GM19351 (cell line): Measurements from ENCODE around the gene C1orf232.

ENCODE experiments used
- ATAC-seq: cut with Tn5 transposase; IDR thresholded peaks from one replicate; pipeline ENCODE4 v1.9.1; 2021; ENCODE audit warnings: mild to moderate bottlenecking, moderate library complexity; ENCODE audit not compliant: unreplicated experiment

C1orf232 gene

DNA sequence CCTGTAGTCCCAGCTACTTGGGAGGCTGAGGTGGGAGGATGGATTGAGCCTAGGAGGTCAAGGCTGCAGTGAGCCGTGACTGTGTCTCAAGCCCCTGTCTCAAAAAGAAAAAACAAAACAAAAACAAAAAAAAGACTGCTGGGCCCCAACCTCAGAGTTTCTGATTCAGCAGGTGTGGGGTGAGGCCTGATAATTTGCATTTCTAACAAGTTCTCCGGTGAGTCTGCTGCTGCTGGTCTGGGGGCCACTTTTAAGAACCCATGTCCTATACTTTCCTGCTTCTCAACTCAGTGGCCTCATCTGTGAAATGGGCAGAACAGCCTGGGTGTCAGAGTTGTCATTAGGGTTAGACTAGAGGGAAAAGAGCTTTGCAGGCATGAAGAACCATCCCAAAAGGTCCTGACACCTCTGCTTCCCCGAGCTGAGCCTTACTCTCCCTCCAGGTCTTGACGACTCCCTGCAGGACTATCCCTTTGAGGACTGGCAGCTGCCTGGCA, 11.3 kb upstream of the C1orf232 start:
- no peak for ATAC-seq

DNA sequence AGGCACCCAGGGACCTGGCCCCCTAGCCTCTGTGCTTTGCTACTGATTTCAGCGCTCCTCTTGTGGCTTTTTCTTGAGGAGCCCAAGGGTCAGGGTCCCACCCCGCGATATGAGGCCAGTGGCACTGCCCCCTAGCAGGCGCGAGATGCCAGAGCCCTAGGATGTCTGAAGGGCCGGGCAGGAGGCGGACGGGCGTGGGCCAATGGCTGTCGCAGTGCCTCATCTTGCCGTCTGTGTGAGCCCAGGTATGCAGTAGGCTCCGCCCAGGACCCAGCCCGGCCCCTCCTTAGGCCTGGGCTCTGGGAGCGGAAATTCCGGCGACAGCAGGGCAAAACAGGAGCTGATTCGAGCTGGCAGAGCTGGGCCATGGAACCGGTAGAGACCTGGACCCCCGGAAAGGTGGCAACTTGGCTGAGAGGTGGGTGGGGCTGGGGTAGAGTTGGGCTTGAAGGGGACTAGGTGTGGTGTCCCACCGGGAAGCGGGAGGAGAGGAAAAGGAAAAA, 8.5 kb upstream of the C1orf232 start, which contains the start of gene CNKSR1:
Gene CNKSR1, plus strand, starts transcription at position 310 of the 503 bp plus-strand sequence. Its CDS starts 57 bp downstream, at position 367.
- no peak for ATAC-seq

GRCh38 chr1:26175346-26175745, 6.6 kb upstream of the C1orf232 start:
- ATAC-seq = no peak

DNA sequence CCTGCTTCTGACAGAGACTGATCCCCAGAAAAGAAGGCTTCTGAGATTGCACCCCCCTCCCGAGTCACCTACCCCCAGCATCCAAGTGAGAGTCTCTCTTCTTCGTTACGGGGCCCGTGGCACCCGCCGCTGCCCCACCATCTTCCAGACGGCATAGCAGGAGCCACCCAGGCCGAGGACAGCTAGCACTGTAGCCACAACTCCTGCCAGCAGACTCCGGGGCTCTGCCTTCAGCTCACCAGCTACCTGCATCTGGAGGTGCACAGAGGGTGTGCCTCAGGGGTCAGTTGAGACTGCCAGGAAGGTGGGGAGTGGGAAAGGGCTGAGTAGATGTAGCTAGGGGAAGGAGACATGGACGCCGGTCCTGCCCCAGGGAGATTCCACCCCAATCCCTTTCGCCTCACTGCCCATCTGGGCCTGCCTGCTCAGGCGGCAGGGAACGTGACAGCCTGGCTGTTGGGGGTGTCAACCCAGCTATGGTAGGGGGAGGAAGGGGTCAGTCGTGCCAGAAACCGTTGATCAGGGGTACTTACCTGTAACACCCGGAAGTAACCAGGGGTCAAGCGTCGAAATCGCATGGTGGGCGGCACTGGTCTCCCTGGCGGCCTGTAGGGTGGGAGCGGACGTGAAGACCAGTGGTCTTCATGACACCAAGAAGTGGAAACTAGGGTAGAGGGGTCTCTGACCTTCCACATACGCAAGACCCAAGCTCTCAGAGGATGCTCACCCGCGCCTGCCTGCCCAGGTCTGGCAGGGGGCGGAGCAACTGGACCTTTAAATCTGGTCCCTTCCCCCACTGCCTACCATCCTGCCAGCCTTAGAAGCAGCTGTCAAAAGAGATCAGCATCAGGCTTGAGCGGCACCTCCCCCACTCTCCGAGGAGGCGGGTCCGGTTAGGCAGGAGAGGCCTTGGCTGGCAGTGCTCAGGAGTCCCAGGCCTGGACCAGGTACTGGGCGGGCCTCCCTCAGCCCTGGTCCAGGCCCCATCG, 2.6 kb upstream of the C1orf232 start, which contains the start of gene ZNF593OS:
Gene ZNF593OS, minus strand, starts transcription at position 749 of the 989 bp plus-strand sequence. Its CDS starts 171 bp downstream, at position 578.
- no peak for ATAC-seq

GRCh38 chr1:26170472-26170821, 1.7 kb upstream of the C1orf232 start:
- no peak for ATAC-seq

DNA sequence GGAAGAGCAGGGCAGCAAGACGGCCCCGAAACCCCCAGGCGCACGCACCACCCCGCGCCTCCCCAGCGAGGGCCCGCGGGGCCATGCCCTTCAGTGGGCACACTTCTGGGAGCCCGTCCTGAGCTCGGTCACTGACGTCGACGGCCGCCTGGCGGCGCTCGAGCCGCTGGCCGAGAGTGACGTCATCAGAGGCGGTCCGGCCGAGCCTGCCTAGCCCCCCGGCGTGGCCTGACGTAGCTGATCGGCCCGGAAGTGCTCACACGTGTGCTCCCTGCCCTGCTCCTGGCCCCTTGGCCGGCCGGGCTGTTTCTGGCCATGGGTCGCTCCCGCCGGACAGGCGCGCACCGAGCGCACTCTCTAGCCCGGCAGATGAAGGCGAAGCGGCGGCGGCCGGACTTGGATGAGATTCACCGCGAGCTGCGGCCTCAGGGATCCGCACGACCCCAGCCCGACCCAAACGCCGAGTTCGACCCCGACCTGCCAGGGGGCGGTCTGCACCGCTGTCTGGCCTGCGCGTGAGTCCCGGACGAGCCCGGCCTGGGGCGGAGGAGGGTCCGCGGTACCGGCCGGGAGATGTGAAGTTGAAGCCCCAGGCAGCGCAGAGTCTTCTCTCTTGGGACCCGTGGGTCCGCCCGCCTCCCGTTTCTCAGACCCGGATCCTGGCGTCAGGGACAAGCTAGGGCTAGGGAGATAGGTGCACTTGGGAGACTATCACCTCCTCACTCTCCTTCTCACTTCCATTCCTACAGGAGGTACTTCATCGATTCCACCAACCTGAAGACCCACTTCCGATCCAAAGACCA, 1.1 kb upstream of the C1orf232 start, which contains the start of gene ZNF593:
Gene ZNF593, plus strand, starts transcription at position 240 of the 803 bp plus-strand sequence. Its CDS starts 76 bp downstream, at position 316.
- peak; percentile 97 for ATAC-seq

DNA sequence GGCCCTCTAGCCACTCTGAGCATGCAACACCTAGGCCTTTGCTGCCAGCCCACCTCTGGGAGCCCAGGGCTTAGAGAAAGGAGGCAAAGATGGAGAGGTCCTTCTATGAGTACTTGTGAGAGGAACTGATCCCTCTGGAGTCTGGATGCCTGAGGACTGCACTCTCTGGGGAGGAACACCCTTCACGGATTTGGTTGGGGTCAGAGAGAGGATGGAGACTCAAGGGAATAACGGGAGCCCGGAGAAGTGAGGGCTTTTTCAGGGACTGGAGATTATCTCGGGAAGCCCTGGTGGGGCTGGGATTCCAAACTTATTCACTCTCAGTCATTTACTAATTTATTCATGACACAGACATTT, 413 bp upstream of the C1orf232 start:
- no peak for ATAC-seq

DNA sequence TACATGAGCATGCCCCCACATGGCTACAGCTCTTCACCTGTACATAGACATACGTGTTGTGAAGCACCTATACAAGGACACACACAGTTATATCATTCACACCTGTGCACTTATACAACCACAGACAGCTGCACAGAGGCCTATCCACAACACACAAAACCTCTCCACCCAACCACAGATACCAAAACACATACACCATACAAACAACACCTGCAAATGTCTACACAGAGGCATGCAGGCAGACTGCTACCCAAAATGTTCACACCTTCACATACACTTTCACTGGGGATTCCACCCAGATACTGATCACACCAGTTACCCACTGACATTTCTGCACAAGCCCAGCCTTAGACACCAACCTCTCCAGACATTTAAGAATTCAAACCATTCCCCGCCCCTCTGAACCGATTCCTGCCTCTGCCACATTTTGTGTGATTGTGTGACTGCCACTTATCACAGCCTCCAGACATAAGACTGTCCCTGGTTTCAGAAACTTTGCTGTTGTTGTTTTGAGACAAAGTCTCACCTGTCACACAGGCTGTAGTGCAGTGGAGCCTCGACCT, 2.0 kb downstream of the C1orf232 start:
- ATAC-seq = no peak

- ATAC-seq = no peak
Measured at GRCh38 chr1:26164861-26165842, 3.6 kb downstream of the C1orf232 start.

GRCh38 chr1:26164036-26164860, 4.5 kb downstream of the C1orf232 start:
- ATAC-seq = no peak

DNA sequence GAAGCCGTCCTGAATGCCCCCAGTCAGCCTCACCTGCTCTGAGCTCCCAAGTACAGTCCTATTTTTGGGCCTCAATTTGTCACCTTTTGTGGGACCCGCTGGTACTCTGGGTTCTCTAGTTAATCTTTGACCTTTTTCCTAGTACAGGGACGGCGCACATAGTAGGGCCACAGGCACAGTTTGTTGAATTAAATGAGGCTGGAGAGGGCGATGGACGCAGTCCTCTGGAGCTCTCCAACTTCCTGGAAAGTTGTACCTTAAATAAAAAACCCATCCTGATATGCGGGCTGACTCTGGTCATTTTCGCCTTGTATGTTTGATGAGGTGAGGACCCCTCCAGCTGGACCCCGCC, 5.1 kb downstream of the C1orf232 start:
- no peak for ATAC-seq

DNA sequence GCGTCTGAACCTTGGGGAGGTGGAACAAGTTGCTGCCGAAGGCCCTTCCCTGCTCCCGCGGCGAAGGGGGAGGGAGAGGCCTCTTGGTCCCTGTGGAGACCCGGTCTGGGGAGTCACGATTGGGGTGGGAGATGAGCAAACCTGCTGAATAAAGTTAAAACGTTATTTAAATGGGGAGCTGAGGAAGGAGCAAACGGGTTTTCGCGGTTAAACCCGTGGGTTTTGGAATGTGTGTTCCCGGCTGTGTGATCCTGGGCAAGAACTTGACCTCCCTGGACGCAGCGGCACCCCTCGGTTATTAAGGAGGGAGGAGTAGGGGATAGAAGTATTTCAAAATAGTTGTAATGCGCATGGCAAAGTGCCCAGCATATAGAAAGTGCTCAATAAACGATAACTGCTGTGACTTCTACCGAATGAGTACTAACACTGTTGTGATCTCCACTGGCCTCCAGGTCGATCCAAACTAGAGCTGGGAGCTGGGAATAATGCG, 6.5 kb downstream of the C1orf232 start:
- no peak for ATAC-seq

DNA sequence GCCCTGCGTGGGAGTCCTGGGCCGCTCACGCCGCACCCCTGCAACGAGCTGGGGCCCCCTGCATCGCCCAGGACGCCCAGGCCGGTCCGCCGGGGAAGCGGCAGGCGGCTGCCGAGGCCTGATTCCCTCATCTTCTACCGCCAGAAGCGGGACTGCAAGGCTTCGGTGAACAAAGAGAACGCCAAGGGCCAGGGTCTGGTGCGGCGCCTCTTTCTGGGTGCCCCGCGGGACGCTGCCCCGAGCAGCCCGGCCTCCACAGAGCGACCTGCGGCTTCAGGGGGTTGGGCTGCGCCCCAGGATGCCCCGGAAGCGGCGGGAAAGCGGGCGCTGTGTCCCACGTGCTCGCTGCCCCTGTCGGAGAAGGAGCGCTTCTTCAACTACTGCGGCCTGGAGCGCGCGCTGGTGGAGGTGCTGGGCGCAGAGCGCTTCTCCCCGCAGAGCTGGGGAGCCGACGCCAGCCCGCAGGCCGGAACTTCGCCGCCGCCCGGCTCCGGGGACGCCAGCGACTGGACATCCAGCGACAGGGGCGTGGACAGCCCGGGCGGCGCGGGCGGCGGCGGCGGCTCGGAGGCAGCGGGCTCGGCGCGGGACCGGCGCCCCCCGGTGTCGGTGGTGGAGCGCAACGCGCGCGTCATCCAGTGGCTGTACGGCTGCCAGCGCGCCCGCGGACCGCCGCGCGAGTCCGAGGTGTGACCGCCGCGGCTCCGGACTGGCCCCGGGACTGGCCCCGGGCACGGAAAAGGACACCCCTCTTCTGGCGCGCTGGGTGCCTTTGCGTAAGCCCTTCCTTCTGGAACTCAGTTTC, 7.1 kb downstream of the C1orf232 start:
- no peak for ATAC-seq

GRCh38 chr1:26160527-26161414, 8.0 kb downstream of the C1orf232 start:
- ATAC-seq = no peak

DNA sequence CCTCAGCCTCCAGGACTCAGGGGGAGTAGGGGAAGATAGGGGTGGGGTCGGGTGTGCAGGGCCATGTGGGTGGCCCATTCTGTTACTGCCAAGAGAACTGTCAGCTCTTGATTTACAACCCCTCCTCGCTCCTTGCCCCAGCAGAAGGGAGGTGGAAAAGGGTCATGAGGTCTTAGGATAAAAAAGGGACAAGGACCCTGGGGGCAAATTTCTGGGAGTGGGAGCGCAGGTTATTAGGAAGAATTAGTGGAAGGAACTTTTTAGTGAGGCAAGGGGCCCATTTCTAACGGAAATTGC, 9.1 kb downstream of the C1orf232 start:
- ATAC-seq = no peak

DNA sequence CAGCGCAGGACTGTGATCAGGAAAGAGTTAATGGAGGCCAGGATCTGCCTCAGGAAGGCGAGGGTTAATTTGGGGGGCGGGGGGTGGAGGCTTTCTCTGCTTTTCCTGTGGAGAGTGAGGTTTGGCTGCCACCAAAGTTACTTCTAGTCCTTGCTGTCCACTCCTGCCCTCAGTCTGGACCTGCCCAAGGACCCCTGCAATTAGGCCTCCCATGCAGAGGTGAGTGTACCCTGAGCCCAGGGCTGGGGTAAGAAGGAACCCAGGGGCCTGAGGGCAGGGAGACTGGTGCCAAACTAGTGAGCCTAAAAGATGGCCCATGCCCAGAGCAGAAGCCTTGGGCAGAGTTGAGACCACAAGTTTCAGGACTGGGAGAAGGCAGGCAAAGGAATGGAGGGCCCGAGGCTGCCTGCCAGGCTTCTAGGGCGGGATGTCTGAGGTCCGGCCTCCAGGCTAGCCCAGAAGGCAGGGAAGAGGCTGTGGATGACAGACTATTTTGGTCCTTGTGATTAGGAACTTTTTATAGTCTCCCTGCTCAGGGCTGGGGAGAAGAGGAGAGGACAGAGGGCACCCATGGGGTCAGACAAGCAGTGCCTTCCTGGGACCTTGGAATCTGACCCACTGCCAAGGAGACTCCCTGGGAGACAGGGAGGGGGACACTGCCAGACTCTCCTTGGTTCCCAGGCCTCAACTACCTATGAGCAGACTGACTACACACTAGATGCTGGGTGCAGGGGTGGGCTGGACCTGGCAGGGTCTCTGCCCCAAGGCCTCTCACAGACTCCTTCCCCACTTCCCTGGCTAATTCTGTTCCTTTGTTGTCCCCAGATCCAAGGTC, 9.6 kb downstream of the C1orf232 start, which contains the start of gene FAM110D:
Gene FAM110D, plus strand, starts transcription at position 172 of the 835 bp plus-strand sequence. CDS start 2,213 bp downstream, outside the sequence.
- no peak for ATAC-seq
